ENCODE results near the gene ARHGEF12. TPM values are rescaled to one million over a fixed set of nuclear protein-coding genes. Genes with fewer than 3 reads are reported as not detected.

Gene ARHGEF12
- polyA plus RNA-seq, 1 donor (not counting 4 experiments of a cell fraction or from before 2014, with no cell fraction given): 28.8 TPM

GRCh38 chr11:120383518-120384155 is 47.4 kb downstream of the ARHGEF12 start:
- H3K4me1 ChIP-seq (ENCODE audit: control insufficient read depth, extremely low read depth, insufficient read depth, low read length): peaks cover 23% of the 10 kb centered on the region
- TF ChIP-seq, protein P1, sequence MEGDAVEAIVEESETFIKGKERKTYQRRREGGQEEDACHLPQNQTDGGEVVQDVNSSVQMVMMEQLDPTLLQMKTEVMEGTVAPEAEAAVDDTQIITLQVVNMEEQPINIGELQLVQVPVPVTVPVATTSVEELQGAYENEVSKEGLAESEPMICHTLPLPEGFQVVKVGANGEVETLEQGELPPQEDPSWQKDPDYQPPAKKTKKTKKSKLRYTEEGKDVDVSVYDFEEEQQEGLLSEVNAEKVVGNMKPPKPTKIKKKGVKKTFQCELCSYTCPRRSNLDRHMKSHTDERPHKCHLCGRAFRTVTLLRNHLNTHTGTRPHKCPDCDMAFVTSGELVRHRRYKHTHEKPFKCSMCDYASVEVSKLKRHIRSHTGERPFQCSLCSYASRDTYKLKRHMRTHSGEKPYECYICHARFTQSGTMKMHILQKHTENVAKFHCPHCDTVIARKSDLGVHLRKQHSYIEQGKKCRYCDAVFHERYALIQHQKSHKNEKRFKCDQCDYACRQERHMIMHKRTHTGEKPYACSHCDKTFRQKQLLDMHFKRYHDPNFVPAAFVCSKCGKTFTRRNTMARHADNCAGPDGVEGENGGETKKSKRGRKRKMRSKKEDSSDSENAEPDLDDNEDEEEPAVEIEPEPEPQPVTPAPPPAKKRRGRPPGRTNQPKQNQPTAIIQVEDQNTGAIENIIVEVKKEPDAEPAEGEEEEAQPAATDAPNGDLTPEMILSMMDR (optimal IDR thresholded peaks at IDR 0.05 in 1 of 3, IDR thresholded peaks at IDR 0.05 in 1 of 3, conservative IDR thresholded peaks at IDR 0.05 in 1 of 3; ENCODE audit: extremely low read depth in 1 of 3, insufficient read depth in 2 of 3, low read length in 3 of 3): no peak
- no peak for TF ChIP-seq EZH2 (IDR thresholded peaks at IDR 0.05; ENCODE audit: low read length)
- DNase-seq (ENCODE audit: low read depth, low spot score): no peak
- peak overlapping the region; percentile 55 for H3K4me2 ChIP-seq (ENCODE audit: control insufficient read depth, extremely low read depth, insufficient read depth, low read depth, low read length)
- no peak overlapping the region for H3K4me3 ChIP-seq (ENCODE audit: control insufficient read depth in 2 of 3, extremely low read depth in 1 of 3, insufficient read depth in 2 of 3, low read depth in 1 of 3, low read length in 3 of 3)
- H3K27ac ChIP-seq (ENCODE audit: control insufficient read depth, insufficient read depth, low read length): no peak overlapping the region
- peaks cover 72% of the 10 kb centered on the region for H3K79me2 ChIP-seq (ENCODE audit: control insufficient read depth, insufficient read depth, low read length)
- H2AFZ ChIP-seq (ENCODE audit: control insufficient read depth, low read length): no peak overlapping the region
- H3K9ac ChIP-seq (ENCODE audit: control insufficient read depth, extremely low read depth, insufficient read depth, low read length): no peak overlapping the region
- FAIRE-seq: peak; percentile 97
- no peaks in the 10 kb centered on the region for H3K9me3 ChIP-seq (ENCODE audit: control insufficient read depth, low read depth, low read length)
- H3K27me3 ChIP-seq (ENCODE audit: control insufficient read depth, extremely low read depth, insufficient read depth, low read length): no peaks in the 10 kb centered on the region
- dilution Hi-C loops (cut with MboI; ENCODE audit: extremely low pct_ligation_motif_present, low sequenced_read_pairs): no loop called here
- H3K9me1 ChIP-seq (ENCODE audit: control insufficient read depth, extremely low read depth, insufficient read depth, low read length): no peaks in the 10 kb centered on the region
- no peaks in the 10 kb centered on the region for H3K36me3 ChIP-seq (ENCODE audit: control insufficient read depth in 2 of 2, extremely low read depth in 1 of 2, insufficient read depth in 2 of 2, low read length in 2 of 2)
- no peaks in the 10 kb centered on the region for H4K20me1 ChIP-seq (ENCODE audit: control insufficient read depth, extremely low read depth, insufficient read depth, low read length)

DNA sequence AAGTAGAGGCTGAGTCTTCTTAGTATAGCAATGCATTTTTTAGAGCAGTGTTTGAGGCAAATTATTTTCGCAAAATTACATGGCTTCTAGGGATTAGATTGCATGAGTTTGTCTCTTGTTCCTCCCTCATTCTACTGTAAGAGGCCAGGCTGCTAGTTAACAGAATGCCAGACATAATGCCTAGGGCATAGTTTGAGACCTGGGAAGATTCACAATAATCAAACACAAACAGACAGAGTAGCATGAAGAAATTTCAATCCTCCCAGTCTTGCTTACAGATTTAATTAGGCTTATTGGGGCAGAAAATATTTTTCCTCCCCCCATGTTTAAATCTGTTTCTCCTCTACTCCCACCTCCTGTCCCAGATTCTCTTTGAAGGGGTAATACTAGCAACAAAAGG is 48.3 kb downstream of the ARHGEF12 start:
- H3K9me3 ChIP-seq (ENCODE audit: control insufficient read depth, low read depth, low read length): no peaks in the 10 kb centered on the region
- H3K36me3 ChIP-seq (ENCODE audit: control insufficient read depth in 2 of 2, extremely low read depth in 1 of 2, insufficient read depth in 2 of 2, low read length in 2 of 2): no peaks in the 10 kb centered on the region
- no peak overlapping the region for H3K9ac ChIP-seq (ENCODE audit: control insufficient read depth, extremely low read depth, insufficient read depth, low read length)
- TF ChIP-seq, protein P1 (optimal IDR thresholded peaks at IDR 0.05 in 1 of 3, IDR thresholded peaks at IDR 0.05 in 1 of 3, conservative IDR thresholded peaks at IDR 0.05 in 1 of 3; ENCODE audit: extremely low read depth in 1 of 3, insufficient read depth in 2 of 3, low read length in 3 of 3): no peak
- no peak for TF ChIP-seq EZH2 (IDR thresholded peaks at IDR 0.05; ENCODE audit: low read length)
- dilution Hi-C loops (cut with MboI; ENCODE audit: extremely low pct_ligation_motif_present, low sequenced_read_pairs): no loop called here
- no peaks in the 10 kb centered on the region for H3K9me1 ChIP-seq (ENCODE audit: control insufficient read depth, extremely low read depth, insufficient read depth, low read length)
- FAIRE-seq: peak; percentile 65
- H3K4me1 ChIP-seq (ENCODE audit: control insufficient read depth, extremely low read depth, insufficient read depth, low read length): peaks cover 23% of the 10 kb centered on the region
- no peak for DNase-seq (ENCODE audit: low read depth, low spot score)
- H2AFZ ChIP-seq (ENCODE audit: control insufficient read depth, low read length): no peak overlapping the region
- H3K4me2 ChIP-seq (ENCODE audit: control insufficient read depth, extremely low read depth, insufficient read depth, low read depth, low read length): peak overlapping the region; percentile 55
- no peak overlapping the region for H3K27ac ChIP-seq (ENCODE audit: control insufficient read depth, insufficient read depth, low read length)
- H4K20me1 ChIP-seq (ENCODE audit: control insufficient read depth, extremely low read depth, insufficient read depth, low read length): no peaks in the 10 kb centered on the region
- no peak overlapping the region for H3K4me3 ChIP-seq (ENCODE audit: control insufficient read depth in 2 of 3, extremely low read depth in 1 of 3, insufficient read depth in 2 of 3, low read depth in 1 of 3, low read length in 3 of 3)
- peaks cover 72% of the 10 kb centered on the region for H3K79me2 ChIP-seq (ENCODE audit: control insufficient read depth, insufficient read depth, low read length)
- no peaks in the 10 kb centered on the region for H3K27me3 ChIP-seq (ENCODE audit: control insufficient read depth, extremely low read depth, insufficient read depth, low read length)
